K562 (cell line): ENCODE measurements around the gene STAT6. TPM values are rescaled to one million over a fixed set of nuclear protein-coding genes. Genes with fewer than 3 reads are reported as not detected.

Source experiments
- BCL6 ChIP-seq: fragments of 250-450 bp; sonication (Bioruptor Pico); IDR thresholded peaks from 2 replicates; pipeline ENCODE4 v1.4.0; 2020
- COPS2 ChIP-seq: fragments of 450-650 bp; conservative IDR thresholded peaks from 2 replicates; pipeline ENCODE4 v1.6.1; 2016; ENCODE audit warnings: mild to moderate bottlenecking, moderate library complexity
- DLX4 ChIP-seq: fragments of 250-450 bp; sonication (Bioruptor Pico); IDR thresholded peaks from 2 replicates; pipeline ENCODE4 v1.6.1; 2021; ENCODE audit warnings: mild to moderate bottlenecking
- DPF2 ChIP-seq: fragments of 450-650 bp; IDR thresholded peaks from 2 replicates; pipeline ENCODE4 v1.6.1; 2016
- GTF2E2 ChIP-seq: fragments of 200-800 bp; sonication (Bioruptor generic); IDR thresholded peaks from 2 replicates; pipeline ENCODE4 v1.6.1; 2016; ENCODE audit warnings: missing genetic modification characterization, missing compliant biosample characterization
- HDAC1 ChIP-seq, 2 experiments: fragments of 450-650 bp; IDR thresholded peaks; 2 replicates each; pipeline ENCODE4 v1.6.1; 2016 to 2017; ENCODE audit warnings: inconsistent platforms in 1 of 2, mild to moderate bottlenecking in 1 of 2, moderate library complexity in 1 of 2
- MXD1 ChIP-seq: fragments of 250-450 bp; sonication (Bioruptor Pico); IDR thresholded peaks from 2 replicates; pipeline ENCODE4 v1.8.0; 2021; ENCODE audit warnings: borderline replicate concordance, mild to moderate bottlenecking, moderate library complexity; ENCODE audit not compliant: poor library complexity, severe bottlenecking
- NFIC ChIP-seq: fragments of 450-650 bp; IDR thresholded peaks from 2 replicates; pipeline ENCODE4 v1.6.1; 2017; ENCODE audit warnings: mild to moderate bottlenecking, inconsistent platforms
- NFIX ChIP-seq: fragments of 250-450 bp; sonication (Bioruptor Pico); IDR thresholded peaks from 2 replicates; pipeline ENCODE4 v1.4.0; 2020; ENCODE audit warnings: low read depth, mild to moderate bottlenecking, moderate library complexity
- PRDM10 ChIP-seq: fragments of 450-650 bp; IDR thresholded peaks from 2 replicates; pipeline ENCODE4 v1.6.1; 2018; ENCODE audit not compliant: partially characterized antibody
- THAP12 ChIP-seq: fragments of 250-450 bp; sonication (Bioruptor Pico); IDR thresholded peaks from 2 replicates; pipeline ENCODE4 v1.9.0; 2021; ENCODE audit warnings: mild to moderate bottlenecking, inconsistent platforms
- ZC3H4 ChIP-seq: sonication (generic); formaldehyde crosslinking; IDR thresholded peaks from 2 replicates; pipeline ENCODE4 v1.9.0; 2021; ENCODE audit warnings: missing genetic modification reagents, borderline replicate concordance
- ZNF143 ChIP-seq: sonication (generic); formaldehyde crosslinking; IDR thresholded peaks from 2 replicates; pipeline ENCODE4 v1.9.0; 2022; ENCODE audit warnings: mild to moderate bottlenecking, missing genetic modification reagents
- ZNF23 ChIP-seq: fragments of 250-450 bp; sonication (Bioruptor Pico); IDR thresholded peaks from 2 replicates; pipeline ENCODE4 v1.4.0; 2020; ENCODE audit warnings: mild to moderate bottlenecking
- ZNF511 ChIP-seq: sonication (generic); formaldehyde crosslinking; IDR thresholded peaks from 2 replicates; pipeline ENCODE4 v1.8.0; 2022; ENCODE audit warnings: mild to moderate bottlenecking, missing genetic modification reagents
- polyA plus RNA-seq, 8 experiments: library from polyadenylated mRNA; depleted of rRNA in 4 of 8; stranded (reverse) in 5 of 8; unstranded in 3 of 8; fragments of >200 nt; fragmentation: Nextera tagmentation in 2 of 8; fragmentation: Illumina TruSeq in 1 of 8; extraction: Ambion mirVana in 2 of 8; extraction: Trizol in 1 of 8; gene quantifications; 2 replicates each; pipeline versions ENCODE4 v1.2.1 to v1.2.3, GENCODE V29; 2011 to 2014; ENCODE audit warnings: inconsistent platforms in 1 of 8, missing spikeins in 1 of 8
- total RNA-seq, 7 experiments: library from RNA; depleted of rRNA in 6 of 7; stranded (reverse); fragments of >200 nt in 6 of 7; fragmentation: Illumina TruSeq in 2 of 7; extraction: Trizol in 2 of 7; gene quantifications; 2 replicates each; pipeline versions ENCODE4 v1.2.1 to v1.2.3, GENCODE V29; 2011 to 2021; ENCODE audit warnings: low replicate concordance in 1 of 7

STAT6 gene
- total and polyA plus RNA-seq, 9 of the 15 experiments (the other 6 are each of a cell fraction or from before 2014, with no cell fraction given) = 2.4 to 49.5 (median 26.5) TPM

GRCh38 chr12:57088354-57089270, 22.6 kb downstream of the STAT6 start, which contains the start of gene NAB2 (continued):
- TF ChIP-seq PRDM10 = peak; percentile 17
- TF ChIP-seq BCL6 (CRISPR knock-in tag) = no peak
- TF ChIP-seq ZNF511 = peak; percentile 83
- no peak for TF ChIP-seq DLX4 (CRISPR knock-in tag)
- peak; percentile 5; the same call in 1 of the 2 replicates for TF ChIP-seq NFIC
- TF ChIP-seq GTF2E2 (tag) = no peak
- TF ChIP-seq THAP12 (CRISPR knock-in tag) = peak; percentile 77
- TF ChIP-seq ZNF143 (CRISPR knock-in tag) = 0 out of 2 replicates have a peak, but pooled peaks have one; percentile 32
- TF ChIP-seq ZNF23 (CRISPR knock-in tag) = no peak
- TF ChIP-seq ZC3H4 (CRISPR knock-in tag) = no peak
- TF ChIP-seq NFIX (CRISPR knock-in tag) = no peak
- peak in 1 of 2 experiments; percentile 82; a peak in 2 of 4 replicates for TF ChIP-seq HDAC1 (IDR thresholded peaks at IDR 0.05)
- peak; percentile 72 for TF ChIP-seq DPF2
- TF ChIP-seq MXD1 (CRISPR knock-in tag) = no peak
- no peak for TF ChIP-seq COPS2
